Neutrophil (primary cell): ENCODE results near the gene VWA5B1.

ENCODE experiments used
- H3K27ac ChIP-seq: fragments of 200-600 bp; sonication (generic); 2 replicates; pipeline ENCODE4 v1.5.1; 2016; ENCODE audit warnings: mild to moderate bottlenecking, moderate library complexity
- H3K27me3 ChIP-seq: fragments of 200-600 bp; sonication (generic); 2 replicates; pipeline ENCODE4 v1.6.0; 2016; ENCODE audit warnings: mild to moderate bottlenecking
- H3K36me3 ChIP-seq: fragments of 200-600 bp; sonication (generic); 2 replicates; pipeline ENCODE4 v1.5.1; 2017
- H3K4me1 ChIP-seq, 2 experiments: fragments of 200-600 bp in 1 of 2; sonication (generic) in 1 of 2; 1 replicate in 1 of 2; 2 replicates in 1 of 2; pipeline versions ENCODE4 v1.5.1 to v1.6.1; 2013 to 2016; ENCODE audit warnings: low read depth in 1 of 2, low read length in 1 of 2, mild to moderate bottlenecking in 1 of 2, moderate library complexity in 1 of 2; ENCODE audit not compliant: control insufficient read depth in 1 of 2, insufficient read depth in 1 of 2
- H3K4me3 ChIP-seq, 2 experiments: fragments of 200-600 bp in 1 of 2; sonication (generic) in 1 of 2; 1 replicate in 1 of 2; 2 replicates in 1 of 2; pipeline ENCODE4 v1.5.1; 2013 to 2016; ENCODE audit warnings: low read depth in 1 of 2, low read length in 1 of 2, mild to moderate bottlenecking in 1 of 2, moderate library complexity in 1 of 2
- H3K9me3 ChIP-seq: fragments of 200-600 bp; sonication (generic); 2 replicates; pipeline ENCODE4 v1.5.1; 2016
- TF ChIP-seq, protein P1 (sequence below): fragments of 200-600 bp; sonication (generic); IDR thresholded peaks from 2 replicates; pipeline ENCODE4 v1.5.1; 2016; ENCODE audit warnings: antibody characterized with exemption

VWA5B1 gene

DNA sequence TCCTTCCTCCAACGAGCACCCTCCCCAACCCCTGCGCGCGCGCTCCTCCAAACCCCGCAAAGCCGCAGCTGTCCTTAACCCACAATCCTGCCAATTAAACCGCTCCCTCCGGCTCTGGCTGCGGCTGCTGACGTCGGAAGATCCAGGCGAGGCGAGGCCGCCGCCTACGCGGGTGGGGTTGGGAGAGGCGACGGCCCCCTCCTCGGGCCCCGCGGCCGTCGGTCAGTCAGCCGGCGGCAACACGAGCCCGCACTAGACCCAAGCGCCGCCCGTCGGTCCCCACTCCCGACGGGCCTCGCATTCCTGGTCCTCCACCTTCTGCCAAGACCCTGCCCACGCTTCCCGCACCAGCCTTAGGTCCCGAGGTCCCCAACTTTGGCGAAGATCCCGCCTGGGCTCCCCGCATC is 75.4 kb downstream of the VWA5B1 start:
- TF ChIP-seq, protein P1, sequence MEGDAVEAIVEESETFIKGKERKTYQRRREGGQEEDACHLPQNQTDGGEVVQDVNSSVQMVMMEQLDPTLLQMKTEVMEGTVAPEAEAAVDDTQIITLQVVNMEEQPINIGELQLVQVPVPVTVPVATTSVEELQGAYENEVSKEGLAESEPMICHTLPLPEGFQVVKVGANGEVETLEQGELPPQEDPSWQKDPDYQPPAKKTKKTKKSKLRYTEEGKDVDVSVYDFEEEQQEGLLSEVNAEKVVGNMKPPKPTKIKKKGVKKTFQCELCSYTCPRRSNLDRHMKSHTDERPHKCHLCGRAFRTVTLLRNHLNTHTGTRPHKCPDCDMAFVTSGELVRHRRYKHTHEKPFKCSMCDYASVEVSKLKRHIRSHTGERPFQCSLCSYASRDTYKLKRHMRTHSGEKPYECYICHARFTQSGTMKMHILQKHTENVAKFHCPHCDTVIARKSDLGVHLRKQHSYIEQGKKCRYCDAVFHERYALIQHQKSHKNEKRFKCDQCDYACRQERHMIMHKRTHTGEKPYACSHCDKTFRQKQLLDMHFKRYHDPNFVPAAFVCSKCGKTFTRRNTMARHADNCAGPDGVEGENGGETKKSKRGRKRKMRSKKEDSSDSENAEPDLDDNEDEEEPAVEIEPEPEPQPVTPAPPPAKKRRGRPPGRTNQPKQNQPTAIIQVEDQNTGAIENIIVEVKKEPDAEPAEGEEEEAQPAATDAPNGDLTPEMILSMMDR = no peak
- Histone ChIP-seq H3K4me1 (no peaks in the 10 kb centered on the region), H3K27me3 (peaks cover 92% of the 10 kb centered on the region), H3K4me3 (no peak overlapping the region), H3K27ac (no peak overlapping the region), H3K9me3 (no peaks in the 10 kb centered on the region), H3K36me3 (no peaks in the 10 kb centered on the region)

DNA sequence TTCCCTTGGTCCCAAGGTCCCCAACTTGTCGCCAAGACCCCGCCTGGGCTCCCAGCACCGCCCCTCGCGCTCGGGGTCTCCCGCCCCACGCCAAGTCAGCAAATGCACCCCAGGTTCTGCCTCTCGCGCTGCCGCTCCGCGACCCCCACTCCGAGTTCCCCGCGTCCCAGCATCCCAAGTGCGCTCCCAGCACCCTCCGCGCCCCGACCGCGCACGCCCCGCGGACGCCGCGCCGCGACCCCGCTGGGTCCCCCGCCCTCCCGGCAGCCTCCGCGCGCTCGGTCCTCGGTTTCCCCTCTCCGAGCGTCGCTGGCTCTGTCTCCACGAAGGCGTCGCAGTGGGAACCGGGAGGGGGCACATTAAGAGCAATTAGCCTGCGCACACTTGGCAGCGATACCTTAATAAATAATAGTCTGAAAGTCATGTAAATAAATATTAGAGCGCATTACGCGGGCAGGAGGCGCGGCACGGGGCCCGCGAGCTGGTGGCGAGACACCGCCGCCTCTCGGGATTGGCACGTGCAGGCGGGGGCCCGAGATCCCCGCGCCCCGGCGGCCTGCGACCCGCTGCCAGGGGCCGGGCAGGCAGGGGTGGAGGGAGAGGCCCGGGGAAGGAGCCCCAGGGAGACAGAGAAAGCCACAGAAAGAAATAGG is 75.9 kb downstream of the VWA5B1 start:
- peaks cover 98% of the 10 kb centered on the region for H3K27me3 ChIP-seq
- no peaks in the 10 kb centered on the region for H3K36me3 ChIP-seq
- no peaks in the 10 kb centered on the region for H3K9me3 ChIP-seq
- no peaks in the 10 kb centered on the region for H3K4me1 ChIP-seq
- no peak overlapping the region for H3K4me3 ChIP-seq
- no peak overlapping the region for H3K27ac ChIP-seq
- TF ChIP-seq, protein P1 = no peak

DNA sequence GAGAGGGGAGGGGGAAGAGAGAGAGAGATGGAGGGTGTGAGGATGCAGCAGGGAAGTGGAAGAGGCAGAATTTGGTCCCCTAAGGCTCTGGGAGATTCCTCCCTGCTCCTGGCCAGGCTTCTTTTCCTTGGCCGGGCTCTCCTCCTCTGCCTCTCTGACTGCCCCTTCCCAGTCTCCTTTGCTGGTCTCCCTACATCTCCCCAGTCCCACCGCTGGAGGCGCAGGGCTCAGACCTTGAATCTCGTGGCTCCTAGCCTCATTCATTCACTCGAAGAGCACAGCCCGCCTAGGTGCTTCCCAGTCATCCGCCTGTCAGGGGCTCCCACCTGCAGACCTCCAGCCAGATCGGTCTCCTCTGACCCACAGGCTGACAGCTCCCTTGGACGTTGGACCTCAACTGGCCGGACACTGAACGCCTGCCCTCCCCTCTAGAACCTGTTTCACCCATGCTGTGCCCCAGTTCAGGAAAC is 76.5 kb downstream of the VWA5B1 start:
- peaks cover 98% of the 10 kb centered on the region for H3K27me3 ChIP-seq
- no peaks in the 10 kb centered on the region for H3K4me1 ChIP-seq
- TF ChIP-seq, protein P1 = no peak

DNA sequence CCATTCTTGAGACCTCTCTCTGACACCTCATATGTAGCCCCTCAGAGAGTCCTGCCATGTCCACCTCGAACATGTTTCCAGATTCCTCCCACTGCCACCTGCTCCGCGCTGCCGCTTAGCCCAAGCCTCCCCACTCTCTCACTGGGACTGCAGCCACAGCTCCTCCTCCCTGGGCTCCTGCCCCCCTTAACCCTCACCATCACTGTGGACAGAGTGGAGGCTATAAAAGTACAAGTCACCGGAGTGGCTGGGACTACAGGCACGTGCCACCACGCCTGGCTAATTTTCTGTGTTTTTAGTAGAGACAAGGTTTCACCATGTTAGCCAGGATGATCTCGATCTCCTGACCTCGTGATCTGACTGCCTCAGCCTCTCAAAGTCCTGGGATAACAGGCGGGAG is 77.0 kb downstream of the VWA5B1 start:
- H3K4me1 ChIP-seq = no peaks in the 10 kb centered on the region
- no peaks in the 10 kb centered on the region for H3K9me3 ChIP-seq
- H3K36me3 ChIP-seq = no peaks in the 10 kb centered on the region
- H3K27me3 ChIP-seq = peaks cover 98% of the 10 kb centered on the region
- no peak overlapping the region for H3K4me3 ChIP-seq
- TF ChIP-seq, protein P1 = no peak
- no peak overlapping the region for H3K27ac ChIP-seq

More for the DNA sequence above, 76.5 kb downstream of the VWA5B1 start:
- no peaks in the 10 kb centered on the region for H3K36me3 ChIP-seq
- no peak overlapping the region for H3K27ac ChIP-seq
- no peak overlapping the region for H3K4me3 ChIP-seq
- H3K9me3 ChIP-seq = no peaks in the 10 kb centered on the region

DNA sequence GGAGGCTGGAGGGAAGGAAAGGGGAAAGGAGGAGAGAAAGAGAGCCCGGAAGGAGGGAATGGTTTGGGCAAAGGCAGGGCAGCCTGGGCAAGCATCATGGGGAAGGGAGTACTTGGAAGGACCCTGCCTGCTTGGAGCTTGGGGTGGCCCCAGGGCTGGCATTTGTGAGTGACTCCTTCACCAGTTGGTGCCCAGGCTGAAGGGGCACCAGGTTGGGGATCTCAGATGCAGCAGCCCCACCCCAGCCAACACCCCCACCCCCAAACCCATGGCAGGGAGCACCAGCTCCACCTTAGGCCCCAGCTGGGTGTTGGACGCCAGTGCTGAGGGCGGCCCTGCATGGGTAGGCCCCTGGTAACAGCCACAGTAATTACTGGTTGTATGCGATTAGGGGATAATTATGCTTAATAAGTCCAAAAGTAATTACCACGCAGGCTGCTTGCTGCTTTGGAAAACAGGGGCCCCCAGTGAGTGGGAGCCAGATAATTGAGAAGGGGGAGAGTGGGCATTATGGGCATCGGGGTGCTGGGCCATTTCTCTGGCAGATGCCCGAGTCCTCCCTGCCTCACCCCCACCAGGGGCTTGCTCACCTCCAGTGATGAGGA is 78.3 kb downstream of the VWA5B1 start:
- H3K4me1 ChIP-seq = no peaks in the 10 kb centered on the region
- no peaks in the 10 kb centered on the region for H3K36me3 ChIP-seq
- TF ChIP-seq, protein P1 = no peak
- H3K9me3 ChIP-seq = no peaks in the 10 kb centered on the region
- H3K27me3 ChIP-seq = peaks cover 97% of the 10 kb centered on the region
- H3K4me3 ChIP-seq = no peak overlapping the region
- no peak overlapping the region for H3K27ac ChIP-seq
